HL-60/S4 (cell line): ENCODE results near the gene KIF1A.

Experiments used
- in situ Hi-C: fragments of 300-500 bp; cut with MboI; formaldehyde crosslinking; loops from 2 replicates; pipeline ENCODE4 v1.14.3; 2022; ENCODE audit warnings: low sequenced_read_pairs

Gene KIF1A

GRCh38 chr2:240777456-240778212, 42.4 kb downstream of the KIF1A start:
- in situ Hi-C loops, result no loop called here

- in situ Hi-C loops, result no loop called here
Measured at GRCh38 chr2:240775905-240776304, 44.1 kb downstream of the KIF1A start.

- in situ Hi-C loops, result no loop called here
Measured at GRCh38 chr2:240774856-240775255, 45.2 kb downstream of the KIF1A start.

GRCh38 chr2:240769096-240769495, 50.9 kb downstream of the KIF1A start:
- in situ Hi-C loops, result no loop called here

GRCh38 chr2:240768216-240768615, 51.8 kb downstream of the KIF1A start:
- in situ Hi-C loops, result no loop called here

GRCh38 chr2:240767341-240767740, 52.7 kb downstream of the KIF1A start:
- in situ Hi-C loops, result no loop called here

- in situ Hi-C loops, result no loop called here
Measured at GRCh38 chr2:240766072-240766471, 53.9 kb downstream of the KIF1A start.

- in situ Hi-C loops, result no loop called here
Measured at GRCh38 chr2:240765007-240765406, 55.0 kb downstream of the KIF1A start.

GRCh38 chr2:240764605-240765004, 55.4 kb downstream of the KIF1A start:
- in situ Hi-C loops, result no loop called here

GRCh38 chr2:240762971-240763370, 57.0 kb downstream of the KIF1A start:
- in situ Hi-C loops, result no loop called here

- in situ Hi-C loops, result no loop called here
Measured at GRCh38 chr2:240762249-240762648, 57.8 kb downstream of the KIF1A start.

GRCh38 chr2:240760576-240761246, 59.3 kb downstream of the KIF1A start:
- in situ Hi-C loops, result no loop called here

GRCh38 chr2:240760121-240760520, 59.9 kb downstream of the KIF1A start:
- in situ Hi-C loops, result no loop called here

GRCh38 chr2:240759459-240759858, 60.6 kb downstream of the KIF1A start:
- in situ Hi-C loops, result no loop called here

GRCh38 chr2:240757086-240757614, 62.9 kb downstream of the KIF1A start:
- in situ Hi-C loops, result no loop called here

GRCh38 chr2:240752209-240752608, 67.8 kb downstream of the KIF1A start:
- in situ Hi-C loops, result no loop called here

- in situ Hi-C loops, result no loop called here
Measured at GRCh38 chr2:240750409-240750808, 69.6 kb downstream of the KIF1A start.

- in situ Hi-C loops, result no loop called here
Measured at GRCh38 chr2:240749516-240749915, 70.5 kb downstream of the KIF1A start.

- in situ Hi-C loops, result no loop called here
Measured at GRCh38 chr2:240747256-240747655, 72.8 kb downstream of the KIF1A start.

GRCh38 chr2:240746671-240747070, 73.3 kb downstream of the KIF1A start:
- in situ Hi-C loops, result no loop called here

GRCh38 chr2:240745962-240746361, 74.1 kb downstream of the KIF1A start:
- in situ Hi-C loops, result no loop called here

- in situ Hi-C loops, result no loop called here
Measured at GRCh38 chr2:240745456-240745855, 74.6 kb downstream of the KIF1A start.
